Camera-type eye (tissue), 1 donor: ENCODE measurements around the gene PRDX3. TPM values are rescaled to one million over a fixed set of nuclear protein-coding genes. Genes with fewer than 3 reads are reported as not detected.

Source experiments
- total RNA-seq: library from RNA; depleted of rRNA; stranded (reverse); fragments of >200 nt; gene quantifications from one replicate; pipeline ENCODE4 v1.2.3, GENCODE V29; 2014

Gene PRDX3
- 99.4 TPM for total RNA-seq

GRCh38 chr10:119178372-119179119 is at the start of gene PRDX3:
Gene PRDX3 (minus strand): TSS chr10:119178812. CDS start chr10:119178790, 22 bp downstream.

DNA sequence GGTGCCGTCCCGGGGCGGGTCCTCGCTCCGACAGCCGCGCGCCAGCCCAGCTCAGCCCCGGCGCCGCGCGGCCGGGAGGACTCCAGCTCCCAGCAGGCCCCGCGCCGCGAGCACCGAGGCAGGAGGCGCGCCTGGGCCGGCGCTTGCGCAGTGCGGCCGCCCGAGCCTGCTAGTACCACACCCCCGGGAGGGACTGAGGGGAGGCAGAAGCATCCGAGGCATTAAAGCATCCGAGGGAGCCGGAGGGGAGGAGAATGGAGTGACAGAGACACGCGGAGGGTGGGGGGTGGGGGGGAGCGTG is 28.7 kb upstream of the PRDX3 start, which contains the start of gene GRK5:
TSS of gene GRK5 (plus strand) at position 206 of the 301 bp plus-strand sequence. CDS start 347 bp downstream, outside the sequence.

GRCh38 chr10:119165171-119166117 is 13.2 kb downstream of the PRDX3 start, which contains the start of gene SFXN4:
Gene SFXN4 (minus strand): TSS chr10:119165714. CDS start chr10:119165647, 67 bp downstream.

Other genes starting within 250 kb of the PRDX3 start
- 10.8 TPM for gene NANOS1, start 149.1 kb downstream of the PRDX3 start, total RNA-seq
- 126 TPM for gene EIF3A, start 98.0 kb downstream of the PRDX3 start, total RNA-seq
- gene DENND10, start 74.7 kb downstream of the PRDX3 start, total RNA-seq = 44.4 TPM
- 12.5 TPM for gene SFXN4, start 13.1 kb downstream of the PRDX3 start, total RNA-seq
- gene GRK5, start 28.8 kb upstream of the PRDX3 start, total RNA-seq = 18.7 TPM